H9 (cell line): Measurements from ENCODE around the gene PLXNC1. TPM values are rescaled to one million over a fixed set of nuclear protein-coding genes. Genes with fewer than 3 reads are reported as not detected.

ENCODE experiments used
- DNase-seq: peaks from one replicate; pipeline ENCODE4 v3.0.0-alpha.2; 2017
- H2AFZ ChIP-seq: one replicate; pipeline ENCODE4 v1.6.1; 2013; ENCODE audit warnings: mild to moderate bottlenecking, low read length, control low read depth, moderate library complexity
- H2AK5ac ChIP-seq: 2 replicates; pipeline ENCODE4 v1.6.1; 2013; ENCODE audit warnings: low read length, control low read depth, mixed read lengths; ENCODE audit not compliant: insufficient read length
- H2BK120ac ChIP-seq: one replicate; pipeline ENCODE4 v1.6.1; 2013; ENCODE audit warnings: low read depth, mild to moderate bottlenecking, low read length, control low read depth, inconsistent platforms; ENCODE audit not compliant: poor library complexity, severe bottlenecking
- H2BK12ac ChIP-seq: 2 replicates; pipeline ENCODE4 v1.6.1; 2013; ENCODE audit warnings: low read length, control low read depth, mixed read lengths, low read depth; ENCODE audit not compliant: insufficient read length
- H2BK15ac ChIP-seq: 2 replicates; pipeline ENCODE4 v1.6.1; 2013; ENCODE audit warnings: low read depth, low read length, control low read depth
- H2BK20ac ChIP-seq: one replicate; pipeline ENCODE4 v1.6.1; 2013; ENCODE audit warnings: low read depth, mild to moderate bottlenecking, low read length, control low read depth, inconsistent platforms; ENCODE audit not compliant: poor library complexity, severe bottlenecking
- H2BK5ac ChIP-seq: 2 replicates; pipeline ENCODE4 v1.6.1; 2013; ENCODE audit warnings: low read length, control low read depth, mixed read lengths; ENCODE audit not compliant: insufficient read length
- H3K14ac ChIP-seq: 2 replicates; pipeline ENCODE4 v1.6.1; 2013; ENCODE audit warnings: low read length, control low read depth; ENCODE audit not compliant: insufficient read depth
- H3K18ac ChIP-seq: 2 replicates; pipeline ENCODE4 v1.6.1; 2013; ENCODE audit warnings: low read depth, mild to moderate bottlenecking, mixed read lengths, low read length, control low read depth; ENCODE audit not compliant: insufficient read length
- H3K23ac ChIP-seq: 2 replicates; pipeline ENCODE4 v1.6.1; 2013; ENCODE audit warnings: low read length, control low read depth, mixed read lengths, low read depth; ENCODE audit not compliant: insufficient read length
- H3K23me2 ChIP-seq: 2 replicates; pipeline ENCODE4 v1.6.1; 2013; ENCODE audit warnings: low read depth, mild to moderate bottlenecking, mixed read lengths, low read length, control low read depth; ENCODE audit not compliant: insufficient read length, poor library complexity, severe bottlenecking
- H3K27ac ChIP-seq: 2 replicates; pipeline ENCODE4 v1.5.1; 2013; ENCODE audit warnings: low read length, control low read depth, mixed read lengths, low read depth; ENCODE audit not compliant: insufficient read length
- H3K27me3 ChIP-seq: 2 replicates; pipeline ENCODE4 v1.6.1; 2013; ENCODE audit warnings: low read length, control low read depth, inconsistent platforms; ENCODE audit not compliant: insufficient read depth
- H3K4ac ChIP-seq: 2 replicates; pipeline ENCODE4 v1.6.1; 2013; ENCODE audit warnings: low read depth, mild to moderate bottlenecking, control low read depth, inconsistent platforms, low read length, moderate library complexity
- H3K4me1 ChIP-seq: 2 replicates; pipeline ENCODE4 v1.6.1; 2013; ENCODE audit warnings: low read length, control low read depth, inconsistent platforms; ENCODE audit not compliant: insufficient read depth
- H3K4me2 ChIP-seq: 2 replicates; pipeline ENCODE4 v1.6.1; 2013; ENCODE audit warnings: low read length, control low read depth, mixed read lengths; ENCODE audit not compliant: insufficient read length, insufficient read depth
- H3K56ac ChIP-seq: 2 replicates; pipeline ENCODE4 v1.6.1; 2013; ENCODE audit warnings: low read depth, mild to moderate bottlenecking, mixed read lengths, low read length, control low read depth; ENCODE audit not compliant: insufficient read length
- H3K79me1 ChIP-seq: 2 replicates; pipeline ENCODE4 v1.6.1; 2013; ENCODE audit warnings: low read depth, mild to moderate bottlenecking, moderate library complexity, low read length, control low read depth, inconsistent platforms; ENCODE audit not compliant: insufficient read depth, poor library complexity, severe bottlenecking
- H3K79me2 ChIP-seq: 2 replicates; pipeline ENCODE4 v1.6.1; 2013; ENCODE audit warnings: low read length, control low read depth, inconsistent platforms; ENCODE audit not compliant: insufficient read depth
- H3K9ac ChIP-seq: 2 replicates; pipeline ENCODE4 v1.6.1; 2013; ENCODE audit warnings: low read length, control low read depth, mixed read lengths; ENCODE audit not compliant: insufficient read length; ENCODE audit errors: extremely low read depth
- H3K9me3 ChIP-seq: one replicate; pipeline ENCODE4 v1.6.1; 2013; ENCODE audit warnings: low read depth, low read length, inconsistent platforms; ENCODE audit not compliant: control insufficient read depth
- H3T11ph ChIP-seq: one replicate; pipeline ENCODE4 v1.6.1; 2013; ENCODE audit warnings: mild to moderate bottlenecking, low read length, control low read depth, inconsistent platforms
- H4K20me1 ChIP-seq: one replicate; pipeline ENCODE4 v1.6.1; 2013; ENCODE audit not compliant: control insufficient read depth, insufficient read length, insufficient read depth
- H4K5ac ChIP-seq: 2 replicates; pipeline ENCODE4 v1.6.1; 2013; ENCODE audit warnings: low read depth, mild to moderate bottlenecking, mixed read lengths, low read length, control low read depth; ENCODE audit not compliant: insufficient read length
- H4K8ac ChIP-seq: replicated peaks from 2 replicates; pipeline ENCODE4 v1.6.1; 2013; ENCODE audit warnings: low read length, control low read depth, mixed read lengths, low read depth; ENCODE audit not compliant: insufficient read length
- H4K91ac ChIP-seq: 2 replicates; pipeline ENCODE4 v1.6.1; 2013; ENCODE audit warnings: low read depth, mild to moderate bottlenecking, moderate library complexity, mixed read lengths, low read length, control low read depth; ENCODE audit not compliant: insufficient read length
- H3K27ac Mint-ChIP-seq, 3 experiments: 2 replicates in 2 of 3; 3 replicates in 1 of 3; pipeline ENCODE4 v1.8.0; 2020 to 2021; ENCODE audit warnings: mixed read lengths in 3 of 3, mild to moderate bottlenecking in 1 of 3, moderate library complexity in 1 of 3
- H3K27me3 Mint-ChIP-seq: 2 replicates; pipeline ENCODE4 v1.8.0; 2021; ENCODE audit warnings: low read depth, mild to moderate bottlenecking, moderate library complexity, mixed read lengths
- H3K36me3 Mint-ChIP-seq, 3 experiments: 2 replicates in 2 of 3; 3 replicates in 1 of 3; pipeline ENCODE4 v1.8.0; 2020 to 2021; ENCODE audit warnings: low read depth in 3 of 3, mixed read lengths in 3 of 3; ENCODE audit not compliant: insufficient read depth in 1 of 3
- H3K4me1 Mint-ChIP-seq, 2 experiments: 2 replicates each; pipeline ENCODE4 v1.8.0; 2020; ENCODE audit warnings: mixed read lengths in 2 of 2
- H3K4me3 Mint-ChIP-seq, 2 experiments: 2 replicates in 1 of 2; 3 replicates in 1 of 2; pipeline ENCODE4 v1.8.0; 2020 to 2021; ENCODE audit warnings: mild to moderate bottlenecking in 2 of 2, mixed read lengths in 2 of 2, moderate library complexity in 1 of 2
- H3K9me3 Mint-ChIP-seq, 2 experiments: 2 replicates in 1 of 2; 3 replicates in 1 of 2; pipeline ENCODE4 v1.8.0; 2020; ENCODE audit warnings: mild to moderate bottlenecking in 2 of 2, mixed read lengths in 2 of 2, moderate library complexity in 1 of 2
- whole genome bisulfite sequencing: extraction: QIAGEN DNeasy Blood & Tissue Kit; methylation state at CpG from one replicate; pipeline ENCODE4 v1.1.7; 2013; ENCODE audit warnings: missing lambda C conversion rate, low lambda C conversion rate, mixed read lengths; ENCODE audit not compliant: insufficient read length; ENCODE audit errors: extremely low coverage; 5-methylcytosine and 5-hydroxymethylcytosine counted together
- total RNA-seq: library from RNA; stranded (reverse); gene quantifications from 2 replicates; pipeline ENCODE4 v1.2.1, GENCODE V29; 2021
- TF ChIP-seq, protein P1 (sequence below): fragments of 200-600 bp; sonication (generic); conservative IDR thresholded peaks from 3 replicates; pipeline ENCODE4 v1.8.0; 2021; ENCODE audit warnings: antibody characterized with exemption, mild to moderate bottlenecking

Gene PLXNC1
- total RNA-seq, 1 experiment from 2014 or later = 1.2 TPM

DNA sequence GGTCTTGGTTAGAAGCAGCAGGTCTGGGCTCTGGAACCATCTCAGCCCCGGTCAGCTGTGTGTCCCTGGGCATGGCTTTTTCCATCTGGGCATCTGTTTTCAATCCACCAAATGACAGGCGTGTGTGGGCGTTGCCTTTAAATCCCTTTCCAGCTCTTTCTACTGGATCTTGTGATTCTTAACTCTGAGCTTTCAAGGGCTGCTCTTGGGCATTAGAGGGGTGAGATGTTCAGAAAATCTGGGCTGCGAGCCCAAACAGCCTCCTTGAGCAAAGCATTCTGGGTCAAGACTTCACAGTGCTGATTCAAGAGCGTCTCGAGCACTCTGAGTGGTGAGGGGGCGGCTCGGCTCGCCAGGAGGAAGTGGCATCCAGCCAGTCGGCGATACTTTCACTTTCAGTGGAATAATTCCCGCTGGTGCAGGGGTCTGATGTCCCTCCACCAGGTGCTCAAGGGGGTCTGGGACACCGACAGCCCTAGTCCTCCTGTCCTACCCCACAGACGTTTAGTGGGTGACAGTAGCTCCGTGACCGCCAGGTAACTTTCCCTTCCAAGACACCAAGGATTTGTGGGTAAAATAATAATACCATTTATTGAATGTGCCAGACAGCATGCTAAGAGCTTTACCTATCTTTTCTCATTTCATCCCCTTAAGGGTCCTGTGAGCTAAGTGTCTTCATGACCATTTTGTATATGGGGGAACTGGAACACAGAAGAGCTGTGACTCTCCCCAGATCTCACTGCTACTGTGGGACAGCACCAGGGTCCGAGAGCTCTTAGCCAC lies 114.0 kb downstream of the PLXNC1 start:
- Histone ChIP-seq H3K27ac (no peak overlapping the region), H2AK5ac (no peak overlapping the region), H2BK12ac (peak overlapping the region; percentile 47)

More for the DNA sequence above, 114.0 kb downstream of the PLXNC1 start:
- H3K23me2 ChIP-seq = no peaks in the 10 kb centered on the region
- peaks cover 0 to 9% (median 4%) of the 10 kb centered on the region in 3 experiments; a peak in 4 of 7 replicates for H3K36me3 Mint-ChIP-seq
- no peak overlapping the region for H2BK15ac ChIP-seq
- H3K9ac ChIP-seq = no peak overlapping the region
- H3K56ac ChIP-seq = no peak overlapping the region
- no peaks in the 10 kb centered on the region for H3K9me3 ChIP-seq
- H2BK20ac ChIP-seq = no peak overlapping the region
- H4K91ac ChIP-seq = no peak overlapping the region
- no CpG with 5 or more reads among the region's 17 CpGs for WGBS
- no peak overlapping the region for H2BK5ac ChIP-seq
- H2BK120ac ChIP-seq = no peak overlapping the region
- H3K4me1 ChIP-seq = peaks cover 18% of the 10 kb centered on the region; the same call in 1 of the 2 replicates
- H2AFZ ChIP-seq = no peak overlapping the region
- peak overlapping the region in 2 of 3 experiments; percentile 39 to 99; a peak in 4 of 7 replicates for H3K27ac Mint-ChIP-seq
- no peaks in the 10 kb centered on the region for H3K79me2 ChIP-seq
- H3K18ac ChIP-seq = no peak overlapping the region
- DNase-seq = no peak
- H3K27me3 Mint-ChIP-seq = peaks cover 13% of the 10 kb centered on the region
- TF ChIP-seq, protein P1, sequence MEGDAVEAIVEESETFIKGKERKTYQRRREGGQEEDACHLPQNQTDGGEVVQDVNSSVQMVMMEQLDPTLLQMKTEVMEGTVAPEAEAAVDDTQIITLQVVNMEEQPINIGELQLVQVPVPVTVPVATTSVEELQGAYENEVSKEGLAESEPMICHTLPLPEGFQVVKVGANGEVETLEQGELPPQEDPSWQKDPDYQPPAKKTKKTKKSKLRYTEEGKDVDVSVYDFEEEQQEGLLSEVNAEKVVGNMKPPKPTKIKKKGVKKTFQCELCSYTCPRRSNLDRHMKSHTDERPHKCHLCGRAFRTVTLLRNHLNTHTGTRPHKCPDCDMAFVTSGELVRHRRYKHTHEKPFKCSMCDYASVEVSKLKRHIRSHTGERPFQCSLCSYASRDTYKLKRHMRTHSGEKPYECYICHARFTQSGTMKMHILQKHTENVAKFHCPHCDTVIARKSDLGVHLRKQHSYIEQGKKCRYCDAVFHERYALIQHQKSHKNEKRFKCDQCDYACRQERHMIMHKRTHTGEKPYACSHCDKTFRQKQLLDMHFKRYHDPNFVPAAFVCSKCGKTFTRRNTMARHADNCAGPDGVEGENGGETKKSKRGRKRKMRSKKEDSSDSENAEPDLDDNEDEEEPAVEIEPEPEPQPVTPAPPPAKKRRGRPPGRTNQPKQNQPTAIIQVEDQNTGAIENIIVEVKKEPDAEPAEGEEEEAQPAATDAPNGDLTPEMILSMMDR = no peak
- H3K23ac ChIP-seq = no peak overlapping the region
- peaks cover 0 to 2% of the 10 kb centered on the region in 2 experiments; a peak in 2 of 5 replicates for H3K9me3 Mint-ChIP-seq
- peak overlapping the region in 1 of 2 experiments; percentile 44; a peak in 3 of 5 replicates for H3K4me3 Mint-ChIP-seq
- H3K14ac ChIP-seq = no peak overlapping the region
- no peaks in the 10 kb centered on the region for H3K79me1 ChIP-seq
- no peaks in the 10 kb centered on the region for H4K20me1 ChIP-seq
- no peak overlapping the region for H4K5ac ChIP-seq
- H3K4me2 ChIP-seq = no peak overlapping the region
- no peak overlapping the region for H3T11ph ChIP-seq
- no peak overlapping the region for H3K4ac ChIP-seq
- H3K27me3 ChIP-seq = no peaks in the 10 kb centered on the region
- H3K4me1 Mint-ChIP-seq = peaks cover 59 to 61% of the 10 kb centered on the region in 2 experiments
- no peak overlapping the region for H4K8ac ChIP-seq
